OCI-LY3 (cell line): Measurements from ENCODE around the gene NPTXR.

Experiments used
- H2AFZ ChIP-seq: fragments of 200-600, 300-600 bp; shearing (Covaris generic); 2 replicates; pipeline ENCODE4 v1.6.0; 2014; ENCODE audit warnings: antibody characterized with exemption, low read depth, low read length
- H3K27ac ChIP-seq: fragments of 200-600, 300-600 bp; sonication (generic); 2 replicates; pipeline ENCODE4 v1.5.1; 2014; ENCODE audit warnings: mild to moderate bottlenecking, low read length, moderate library complexity, mixed read lengths
- H3K27me3 ChIP-seq: fragments of 200-600, 300-600 bp; sonication (generic); 2 replicates; pipeline ENCODE4 v1.6.1; 2014; ENCODE audit warnings: low read depth, low read length, mixed read lengths
- H3K36me3 ChIP-seq: fragments of 200-600, 300-600 bp; sonication (generic); replicated peaks from 2 replicates; pipeline ENCODE3; 2014; ENCODE audit warnings: low read depth, low read length, mixed read lengths
- H3K4me1 ChIP-seq: fragments of 300-600, 200-600 bp; sonication (generic); 2 replicates; pipeline ENCODE4 v1.6.1; 2014; ENCODE audit warnings: low read length, mixed read lengths
- H3K4me2 ChIP-seq: fragments of 200-600, 300-600 bp; sonication (generic); 2 replicates; pipeline ENCODE4 v1.6.1; 2014; ENCODE audit warnings: low read length, mixed read lengths
- H3K4me3 ChIP-seq: fragments of 300-600, 200-600 bp; sonication (generic); 2 replicates; pipeline ENCODE4 v1.5.1; 2014; ENCODE audit warnings: antibody characterized with exemption, mild to moderate bottlenecking, low read length, moderate library complexity
- H3K79me2 ChIP-seq: fragments of 300-600, 200-600 bp; shearing (Covaris generic); 2 replicates; pipeline ENCODE4 v1.6.1; 2014; ENCODE audit warnings: mild to moderate bottlenecking, low read length, mixed read lengths
- H3K9ac ChIP-seq: fragments of 300-600, 200-600 bp; shearing (Covaris generic); 2 replicates; pipeline ENCODE4 v1.6.0; 2014; ENCODE audit warnings: mild to moderate bottlenecking, low read length, moderate library complexity
- H3K9me3 ChIP-seq: fragments of 200-600, 300-600 bp; shearing (Covaris generic); 2 replicates; pipeline ENCODE4 v1.6.1; 2014; ENCODE audit warnings: low read length, mixed read lengths; ENCODE audit not compliant: insufficient read depth
- H4K20me1 ChIP-seq: fragments of 200-600, 300-600 bp; sonication (generic); 2 replicates; pipeline ENCODE4 v1.6.1; 2016; ENCODE audit warnings: low read length, mixed read lengths; ENCODE audit not compliant: insufficient read depth
- EZH2phosphoT487 ChIP-seq: fragments of 200-600 bp; shearing (Covaris generic); IDR thresholded peaks from 2 replicates; pipeline ENCODE4 v1.6.1; 2018; ENCODE audit warnings: antibody characterized with exemption, mixed run types, low read depth
- TF ChIP-seq, protein P1 (sequence below): fragments of 200-600, 300-600 bp; sonication (generic); IDR thresholded peaks from 2 replicates; pipeline ENCODE4 v1.5.1; 2014; ENCODE audit warnings: antibody characterized with exemption, low read length, low read depth

The NPTXR gene

DNA sequence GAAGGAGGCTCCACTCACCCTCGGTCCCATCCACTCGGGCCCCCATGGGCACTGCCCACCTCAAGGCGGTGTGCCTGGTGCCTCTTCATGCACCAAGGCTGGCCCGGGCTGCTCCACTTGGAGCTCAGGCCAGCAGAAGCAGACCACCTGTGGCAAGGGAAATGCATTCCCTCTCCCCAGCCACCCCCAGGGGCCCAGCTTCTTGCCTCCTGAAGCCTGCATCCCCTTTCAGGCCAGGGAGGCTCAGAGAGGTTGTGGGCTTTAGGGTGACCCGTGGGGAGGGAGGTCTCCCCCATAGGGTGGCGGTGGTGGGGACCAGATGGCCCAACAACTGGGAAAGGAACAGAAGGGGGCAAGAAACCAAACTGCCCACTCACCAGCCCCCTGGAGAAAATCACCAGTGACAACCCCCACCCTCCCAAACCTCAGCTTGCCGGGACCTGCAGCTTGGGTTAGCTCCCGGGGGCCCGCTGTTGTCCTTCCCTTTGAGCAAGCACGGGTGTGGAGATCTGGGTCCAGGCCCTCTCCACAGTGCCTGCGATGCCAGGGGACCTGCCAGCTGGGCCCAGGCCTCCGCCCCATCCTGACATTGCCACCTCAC lies 19.8 kb upstream of the NPTXR start:
- no peak overlapping the region for H3K9ac ChIP-seq
- H3K36me3 ChIP-seq = peaks cover 32% of the 10 kb centered on the region
- H3K27me3 ChIP-seq = no peaks in the 10 kb centered on the region
- no peak for TF ChIP-seq EZH2phosphoT487
- TF ChIP-seq, protein P1, sequence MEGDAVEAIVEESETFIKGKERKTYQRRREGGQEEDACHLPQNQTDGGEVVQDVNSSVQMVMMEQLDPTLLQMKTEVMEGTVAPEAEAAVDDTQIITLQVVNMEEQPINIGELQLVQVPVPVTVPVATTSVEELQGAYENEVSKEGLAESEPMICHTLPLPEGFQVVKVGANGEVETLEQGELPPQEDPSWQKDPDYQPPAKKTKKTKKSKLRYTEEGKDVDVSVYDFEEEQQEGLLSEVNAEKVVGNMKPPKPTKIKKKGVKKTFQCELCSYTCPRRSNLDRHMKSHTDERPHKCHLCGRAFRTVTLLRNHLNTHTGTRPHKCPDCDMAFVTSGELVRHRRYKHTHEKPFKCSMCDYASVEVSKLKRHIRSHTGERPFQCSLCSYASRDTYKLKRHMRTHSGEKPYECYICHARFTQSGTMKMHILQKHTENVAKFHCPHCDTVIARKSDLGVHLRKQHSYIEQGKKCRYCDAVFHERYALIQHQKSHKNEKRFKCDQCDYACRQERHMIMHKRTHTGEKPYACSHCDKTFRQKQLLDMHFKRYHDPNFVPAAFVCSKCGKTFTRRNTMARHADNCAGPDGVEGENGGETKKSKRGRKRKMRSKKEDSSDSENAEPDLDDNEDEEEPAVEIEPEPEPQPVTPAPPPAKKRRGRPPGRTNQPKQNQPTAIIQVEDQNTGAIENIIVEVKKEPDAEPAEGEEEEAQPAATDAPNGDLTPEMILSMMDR = no peak
- H3K4me3 ChIP-seq = no peak overlapping the region
- H2AFZ ChIP-seq = no peak overlapping the region
- H4K20me1 ChIP-seq = peaks cover 61% of the 10 kb centered on the region
- peaks cover 4% of the 10 kb centered on the region; the same call in 1 of the 2 replicates for H3K4me1 ChIP-seq
- no peak overlapping the region for H3K4me2 ChIP-seq
- no peaks in the 10 kb centered on the region for H3K9me3 ChIP-seq
- peaks cover 15% of the 10 kb centered on the region for H3K79me2 ChIP-seq
- no peak overlapping the region for H3K27ac ChIP-seq

DNA sequence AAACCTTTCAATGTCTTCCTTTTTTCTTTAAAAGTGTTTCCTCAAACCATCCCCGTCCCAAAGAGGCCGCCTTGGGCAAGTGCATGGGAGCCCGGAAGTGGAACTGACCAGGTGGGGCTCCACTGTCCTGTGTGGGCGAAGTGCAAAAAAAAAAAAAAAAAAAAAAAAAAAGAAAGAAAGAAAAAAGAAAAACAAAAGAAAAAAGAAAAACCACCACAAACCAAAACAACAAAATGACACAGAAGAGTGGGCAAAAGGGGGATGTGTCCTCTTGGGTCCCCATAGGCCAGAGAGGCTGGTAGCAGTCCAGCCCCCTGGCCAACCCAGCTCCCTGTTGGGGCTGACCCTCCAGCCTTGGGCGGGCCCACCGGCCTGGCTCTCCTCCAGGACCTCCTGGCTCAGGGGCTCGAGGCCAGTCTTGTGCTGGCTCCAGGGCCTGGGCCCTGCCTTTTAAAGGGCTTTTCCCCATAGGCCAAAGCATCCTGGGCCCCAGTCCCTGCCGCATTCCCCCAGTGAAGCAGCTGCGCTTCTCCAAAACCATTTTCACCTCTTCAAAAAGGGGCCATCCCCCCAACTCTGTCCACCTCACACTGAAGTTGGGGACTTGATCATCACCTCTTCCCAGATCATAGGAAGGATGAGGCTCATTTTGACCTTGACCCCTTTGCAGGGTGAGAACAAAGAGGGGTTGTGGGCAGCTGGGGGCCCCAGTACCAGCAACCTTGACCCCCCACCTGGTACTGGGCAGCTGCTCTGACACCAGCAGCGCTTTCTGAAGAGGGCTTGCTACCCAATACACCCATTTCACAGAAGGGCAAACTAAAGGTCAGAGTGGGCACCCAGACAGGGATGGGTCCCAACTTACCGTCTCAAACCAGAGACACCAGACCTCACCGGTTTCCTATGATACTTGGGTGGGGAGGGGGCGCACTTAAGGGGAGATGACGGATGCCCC lies 18.8 kb upstream of the NPTXR start:
- Histone ChIP-seq H3K79me2 (peaks cover 5% of the 10 kb centered on the region; the same call in 1 of the 2 replicates), H3K27me3 (0 out of 2 replicates have a peak, but pooled peaks cover 5% of the 10 kb centered on the region), H3K4me3 (no peak overlapping the region), H3K27ac (no peak overlapping the region), H4K20me1 (peaks cover 51% of the 10 kb centered on the region), H2AFZ (no peak overlapping the region), H3K9ac (no peak overlapping the region), H3K36me3 (peaks cover 22% of the 10 kb centered on the region), H3K9me3 (no peaks in the 10 kb centered on the region), H3K4me1 (0 out of 2 replicates have a peak, but pooled peaks cover 3% of the 10 kb centered on the region), H3K4me2 (no peak overlapping the region)
- TF ChIP-seq, protein P1 = no peak
- TF ChIP-seq EZH2phosphoT487 = no peak

DNA sequence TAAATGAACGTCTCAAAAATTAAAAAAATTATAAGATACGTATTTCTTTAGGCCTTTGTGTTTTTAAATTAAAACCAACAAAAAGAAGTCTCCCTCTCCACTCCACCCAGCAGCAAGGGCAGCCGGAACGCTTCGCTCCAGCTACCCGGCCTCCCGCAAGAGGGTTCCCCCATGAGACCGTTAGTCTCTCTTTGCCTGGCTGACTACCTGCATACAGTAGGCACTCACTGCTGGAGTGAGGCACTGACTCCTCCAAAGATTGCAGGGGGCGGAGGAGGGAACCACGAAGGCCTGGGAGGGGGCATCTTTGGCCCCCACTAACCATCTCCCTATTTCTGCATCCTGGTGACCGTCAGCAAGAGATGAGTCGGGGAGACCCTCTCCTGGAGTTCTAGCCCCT lies 18.1 kb upstream of the NPTXR start:
- Histone ChIP-seq H3K36me3 (peaks cover 17% of the 10 kb centered on the region), H2AFZ (no peak overlapping the region), H4K20me1 (peaks cover 46% of the 10 kb centered on the region), H3K4me2 (no peak overlapping the region), H3K79me2 (no peaks in the 10 kb centered on the region), H3K9me3 (no peaks in the 10 kb centered on the region), H3K9ac (no peak overlapping the region), H3K27me3 (0 out of 2 replicates have a peak, but pooled peaks cover 6% of the 10 kb centered on the region), H3K27ac (no peak overlapping the region), H3K4me1 (0 out of 2 replicates have a peak, but pooled peaks cover 3% of the 10 kb centered on the region), H3K4me3 (no peak overlapping the region)
- no peak for TF ChIP-seq EZH2phosphoT487
- TF ChIP-seq, protein P1 = no peak
